HepG2 (cell line): ENCODE data around the gene SLC17A5. TPM values are rescaled to one million over a fixed set of nuclear protein-coding genes. Genes with fewer than 3 reads are reported as not detected.

ENCODE experiments used
- AKAP8 ChIP-seq: sonication (generic); formaldehyde crosslinking; IDR thresholded peaks from 2 replicates; pipeline ENCODE4 v1.5.1; 2020; ENCODE audit warnings: mild to moderate bottlenecking, missing genetic modification reagents
- GABPA ChIP-seq, 2 experiments: IDR thresholded peaks; 2 replicates each; pipeline ENCODE4 v1.6.1; 2011 to 2016; ENCODE audit warnings: low read depth in 2 of 2, low read length in 1 of 2, missing biosample characterization in 1 of 2, missing genetic modification characterization in 1 of 2
- MATR3 ChIP-seq: sonication (generic); formaldehyde crosslinking; IDR thresholded peaks from 2 replicates; pipeline ENCODE4 v1.4.0; 2020; ENCODE audit warnings: missing genetic modification reagents
- MBD4 ChIP-seq: IDR thresholded peaks from 2 replicates; pipeline ENCODE4 v1.6.1; 2012; ENCODE audit warnings: low read length, inconsistent platforms, borderline replicate concordance
- NCOR1 ChIP-seq: fragments of 200-600 bp; sonication (generic); IDR thresholded peaks from 2 replicates; pipeline ENCODE4 v1.7.0; 2017; ENCODE audit warnings: antibody characterized with exemption, low read length, borderline replicate concordance
- NKX3-1 ChIP-seq: sonication (generic); formaldehyde crosslinking; IDR thresholded peaks from 2 replicates; pipeline ENCODE4 v1.5.0; 2020; ENCODE audit warnings: missing genetic modification reagents
- RNF2 ChIP-seq: fragments of 450-650 bp; conservative IDR thresholded peaks from 2 replicates; pipeline ENCODE4 v1.6.1; 2016; ENCODE audit warnings: low read depth
- STAT6 ChIP-seq: sonication (generic); formaldehyde crosslinking; IDR thresholded peaks from 2 replicates; pipeline ENCODE4 v1.4.0; 2020; ENCODE audit warnings: missing genetic modification reagents, mild to moderate bottlenecking, borderline replicate concordance
- TCF7 ChIP-seq: sonication (generic); IDR thresholded peaks from 2 replicates; pipeline ENCODE4 v1.6.1; 2016; ENCODE audit warnings: antibody characterized with exemption, low read depth
- ZFP90 ChIP-seq: sonication (generic); formaldehyde crosslinking; IDR thresholded peaks from 2 replicates; pipeline ENCODE4 v1.8.0; 2022; ENCODE audit warnings: missing genetic modification reagents, mild to moderate bottlenecking, inconsistent platforms, borderline replicate concordance
- ZFY ChIP-seq: sonication (generic); formaldehyde crosslinking; IDR thresholded peaks from 2 replicates; pipeline ENCODE4 v1.4.0; 2020; ENCODE audit warnings: missing genetic modification reagents
- ZNF101 ChIP-seq: sonication (generic); formaldehyde crosslinking; IDR thresholded peaks from 2 replicates; pipeline ENCODE4 v1.4.0; 2020; ENCODE audit warnings: mild to moderate bottlenecking, low read depth, missing genetic modification reagents, borderline replicate concordance
- ZNF263 ChIP-seq: sonication (generic); formaldehyde crosslinking; IDR thresholded peaks from 2 replicates; pipeline ENCODE4 v1.4.0; 2020; ENCODE audit warnings: missing genetic modification reagents
- ZNF281 ChIP-seq: sonication (generic); formaldehyde crosslinking; IDR thresholded peaks from 2 replicates; pipeline ENCODE4 v1.4.0; 2020; ENCODE audit warnings: missing genetic modification reagents, borderline replicate concordance
- ZNF362 ChIP-seq: sonication (generic); formaldehyde crosslinking; IDR thresholded peaks from 2 replicates; pipeline ENCODE4 v1.4.0; 2020; ENCODE audit warnings: missing genetic modification reagents, mild to moderate bottlenecking, borderline replicate concordance
- ZNF430 ChIP-seq: sonication (generic); formaldehyde crosslinking; IDR thresholded peaks from 2 replicates; pipeline ENCODE4 v1.9.0; 2021; ENCODE audit warnings: mild to moderate bottlenecking, missing genetic modification reagents
- ZNF503 ChIP-seq: sonication (generic); formaldehyde crosslinking; IDR thresholded peaks from 2 replicates; pipeline ENCODE4 v1.4.0; 2020; ENCODE audit warnings: missing genetic modification reagents
- ZNF605 ChIP-seq: sonication (generic); formaldehyde crosslinking; IDR thresholded peaks from 2 replicates; pipeline ENCODE4 v1.8.0; 2022; ENCODE audit warnings: mild to moderate bottlenecking, missing genetic modification reagents
- ZNF629 ChIP-seq: sonication (generic); formaldehyde crosslinking; conservative IDR thresholded peaks from 2 replicates; pipeline ENCODE4 v1.5.0; 2020; ENCODE audit warnings: missing genetic modification reagents
- polyA plus RNA-seq, 8 experiments: library from polyadenylated mRNA; depleted of rRNA in 3 of 8; stranded (reverse) in 7 of 8; unstranded in 1 of 8; fragments of >200 nt; fragmentation: Illumina TruSeq in 4 of 8; extraction: Trizol in 4 of 8; gene quantifications; 2 replicates each; pipeline versions ENCODE4 v1.2.1 to v1.2.3, GENCODE V29; 2011 to 2016; ENCODE audit warnings: low read depth in 4 of 8, missing spikeins in 1 of 8, mixed read lengths in 1 of 8; ENCODE audit not compliant: insufficient read depth in 1 of 8
- total RNA-seq, 5 experiments: library from RNA; depleted of rRNA; stranded (reverse); fragments of >200 nt; fragmentation: Illumina TruSeq; extraction: Trizol; gene quantifications; 2 replicates each; pipeline ENCODE4 v1.2.3, GENCODE V29; 2016; ENCODE audit warnings: low read depth in 1 of 5
- TF ChIP-seq, protein P1 (sequence below): sonication (generic); formaldehyde crosslinking; conservative IDR thresholded peaks from 2 replicates; pipeline ENCODE4 v1.4.0; 2020; ENCODE audit warnings: missing genetic modification reagents

Gene SLC17A5
- total and polyA plus RNA-seq, 2 of the 13 experiments (the other 11 are each of a cell fraction or from before 2014, with no cell fraction given): 18.3 to 20.5 TPM

DNA sequence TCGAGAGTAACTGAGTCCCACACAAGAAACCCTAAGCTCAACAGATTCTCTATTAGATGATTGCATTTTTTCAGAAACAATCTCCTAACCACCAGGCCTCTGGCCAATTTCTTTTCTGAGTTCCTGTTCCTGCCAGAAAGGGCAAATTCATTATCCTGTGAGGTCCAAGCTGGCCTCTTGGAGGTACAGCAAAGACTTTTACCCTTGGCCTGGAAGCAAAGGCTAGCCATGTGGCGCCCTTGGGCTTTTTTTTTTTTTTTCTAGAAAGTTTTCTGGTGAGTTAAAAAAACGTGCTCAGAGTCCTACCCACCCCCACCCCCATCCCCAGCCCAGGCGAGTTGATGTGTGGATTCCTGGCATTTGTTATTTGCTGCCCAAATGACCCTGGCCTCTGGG, 73.9 kb downstream of the SLC17A5 start (continued):
- TF ChIP-seq, protein P1, sequence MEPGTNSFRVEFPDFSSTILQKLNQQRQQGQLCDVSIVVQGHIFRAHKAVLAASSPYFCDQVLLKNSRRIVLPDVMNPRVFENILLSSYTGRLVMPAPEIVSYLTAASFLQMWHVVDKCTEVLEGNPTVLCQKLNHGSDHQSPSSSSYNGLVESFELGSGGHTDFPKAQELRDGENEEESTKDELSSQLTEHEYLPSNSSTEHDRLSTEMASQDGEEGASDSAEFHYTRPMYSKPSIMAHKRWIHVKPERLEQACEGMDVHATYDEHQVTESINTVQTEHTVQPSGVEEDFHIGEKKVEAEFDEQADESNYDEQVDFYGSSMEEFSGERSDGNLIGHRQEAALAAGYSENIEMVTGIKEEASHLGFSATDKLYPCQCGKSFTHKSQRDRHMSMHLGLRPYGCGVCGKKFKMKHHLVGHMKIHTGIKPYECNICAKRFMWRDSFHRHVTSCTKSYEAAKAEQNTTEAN (CRISPR knock-in tag): 0 out of 2 replicates have a peak, but pooled peaks have one; percentile 3
- no peak for TF ChIP-seq ZNF101 (CRISPR knock-in tag)
- TF ChIP-seq MATR3: no peak
- TF ChIP-seq AKAP8 (CRISPR knock-in tag): no peak
- no peak for TF ChIP-seq ZNF629
- 0 out of 2 replicates have a peak, but pooled peaks have one; percentile 29 for TF ChIP-seq NKX3-1 (CRISPR knock-in tag)
- no peak for TF ChIP-seq RNF2
- peak; percentile 67; the same call in 1 of the 2 replicates for TF ChIP-seq ZNF430
- TF ChIP-seq ZNF263: 0 out of 2 replicates have a peak, but pooled peaks have one; percentile 6
- peak; percentile 87; the same call in 1 of the 2 replicates for TF ChIP-seq ZNF362
- 0 out of 2 replicates have a peak, but pooled peaks have one; percentile 20 for TF ChIP-seq NCOR1
- peak; percentile 58 for TF ChIP-seq ZNF281
- 0 out of 2 replicates have a peak, but pooled peaks have one; percentile 13 for TF ChIP-seq STAT6 (CRISPR knock-in tag)
- TF ChIP-seq TCF7: 0 out of 2 replicates have a peak, but pooled peaks have one; percentile 4
- TF ChIP-seq GABPA (IDR thresholded peaks at IDR 0.05; ENCODE audit: low read depth, low read length): no peak
- peak; percentile 38; the same call in 1 of the 2 replicates for TF ChIP-seq GABPA (CRISPR knock-in tag; IDR thresholded peaks at IDR 0.05; ENCODE audit: low read depth)
- peak; percentile 23; the same call in 1 of the 2 replicates for TF ChIP-seq ZFY (CRISPR knock-in tag)
- TF ChIP-seq ZFP90 (CRISPR knock-in tag): 0 out of 2 replicates have a peak, but pooled peaks have one; percentile 14
- peak; percentile 13; the same call in 1 of the 2 replicates for TF ChIP-seq ZNF605 (CRISPR knock-in tag)
- TF ChIP-seq MBD4: no peak
- peak; percentile 33; the same call in 1 of the 2 replicates for TF ChIP-seq ZNF503 (CRISPR knock-in tag)
